Eye (tissue), 1 donor: ENCODE results near the gene FHIT.

Source experiments
- DNase-seq: peaks from one replicate; pipeline ENCODE4 v3.0.0-alpha.2; 2015

The FHIT gene

GRCh38 chr3:60440869-60441268, 810.4 kb downstream of the FHIT start:
- no peak for DNase-seq

- no peak for DNase-seq
These were observed 815.2 kb downstream of the FHIT start for GRCh38 chr3:60435941-60436650.

GRCh38 chr3:60434950-60435349, 816.3 kb downstream of the FHIT start:
- DNase-seq, result no peak

GRCh38 chr3:60434323-60434722, 816.9 kb downstream of the FHIT start:
- no peak for DNase-seq

GRCh38 chr3:60431599-60431958, 819.7 kb downstream of the FHIT start:
- no peak for DNase-seq

DNA sequence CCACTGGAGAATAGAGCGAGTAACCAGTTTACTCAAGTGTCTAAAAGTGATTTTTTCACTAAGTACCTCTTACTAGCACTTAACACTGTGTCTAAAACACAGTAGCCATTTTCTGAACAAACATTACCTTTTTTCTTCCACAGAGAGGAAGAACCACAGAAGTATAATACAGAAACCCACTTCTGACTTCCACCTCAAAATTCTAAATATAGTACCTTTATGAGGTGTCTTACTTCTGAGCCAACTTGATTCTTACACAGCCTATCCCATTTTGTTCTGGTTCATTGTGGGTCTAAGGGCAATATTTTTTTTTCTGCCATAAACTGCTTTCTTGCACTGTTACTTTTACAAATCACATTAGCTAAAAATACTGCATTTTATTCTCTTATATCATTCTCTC, 821.0 kb downstream of the FHIT start:
- DNase-seq, result no peak

DNA sequence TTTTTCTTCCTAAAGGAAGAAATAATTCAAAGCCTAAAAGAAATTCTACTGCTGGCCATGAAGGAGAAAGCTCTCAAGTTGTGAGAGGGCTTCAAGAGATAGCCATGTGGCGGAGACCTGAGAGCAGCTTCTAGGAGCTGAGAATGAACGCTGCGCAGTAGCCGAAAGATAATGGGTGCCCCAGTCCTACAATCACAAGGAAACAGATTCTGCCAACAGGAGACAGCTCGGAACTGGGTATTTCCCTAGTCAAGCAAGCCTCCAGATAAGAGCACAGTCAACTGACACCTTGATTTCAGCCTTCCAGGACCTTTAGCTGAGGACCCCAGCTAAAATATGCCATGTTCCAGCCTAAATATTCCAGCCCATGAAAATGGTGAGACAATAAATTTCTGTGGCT, 824.1 kb downstream of the FHIT start:
- DNase-seq, result no peak

- no peak for DNase-seq
These were observed 826.3 kb downstream of the FHIT start for GRCh38 chr3:60424942-60425341.

DNA sequence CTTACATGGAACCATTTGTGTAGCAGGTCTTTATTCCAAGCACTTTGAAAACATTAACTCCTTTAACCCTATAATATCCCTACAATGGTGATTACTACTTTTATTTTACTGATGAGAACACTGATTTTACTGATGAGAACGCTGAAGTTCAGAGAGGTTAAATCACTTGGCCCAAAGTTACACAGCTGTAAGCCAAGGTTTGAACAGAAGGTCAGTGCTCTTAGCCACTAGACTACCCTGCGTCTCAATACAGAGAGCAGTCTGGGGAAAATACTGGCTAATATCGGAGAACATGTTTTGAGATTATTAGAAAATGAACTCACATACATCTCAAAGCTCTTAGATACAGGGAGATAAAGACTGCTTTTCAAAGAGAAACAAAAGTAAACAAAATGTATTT, 827.2 kb downstream of the FHIT start:
- no peak for DNase-seq

- no peak for DNase-seq
These were observed 827.7 kb downstream of the FHIT start for GRCh38 chr3:60423556-60423955.

DNA sequence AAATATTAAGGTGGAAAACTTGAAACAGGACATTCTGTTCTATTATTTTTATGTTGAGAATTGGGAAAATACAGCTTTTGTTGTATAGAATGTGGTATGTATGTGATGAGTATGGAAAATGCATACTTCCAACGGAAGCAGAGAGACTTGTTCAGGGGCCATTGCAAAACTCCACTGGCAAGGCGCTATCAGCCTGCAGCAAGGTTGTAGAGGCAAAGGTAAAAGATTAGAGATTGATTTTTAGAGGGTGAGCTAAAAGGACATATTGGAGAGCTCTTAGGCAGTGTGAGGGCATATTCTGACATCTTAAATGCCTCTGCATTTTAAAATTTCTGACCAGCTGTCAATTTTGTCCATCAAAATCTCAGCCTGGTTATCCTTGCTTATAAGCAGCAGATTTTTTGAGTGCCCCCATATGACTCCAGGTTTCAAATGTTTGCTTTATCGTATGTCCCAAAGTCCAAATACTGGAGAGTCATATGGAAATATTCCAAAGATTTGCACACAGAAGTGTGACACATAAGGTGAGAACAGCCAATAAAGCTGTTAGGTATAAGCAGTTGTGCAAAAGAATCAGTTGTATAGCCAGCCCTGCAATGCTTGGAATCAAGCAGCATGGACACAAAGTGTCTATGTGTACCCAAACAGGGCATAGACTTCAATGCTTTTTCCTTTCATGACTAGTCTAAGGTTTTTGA, 829.4 kb downstream of the FHIT start:
- DNase-seq, result no peak

DNA sequence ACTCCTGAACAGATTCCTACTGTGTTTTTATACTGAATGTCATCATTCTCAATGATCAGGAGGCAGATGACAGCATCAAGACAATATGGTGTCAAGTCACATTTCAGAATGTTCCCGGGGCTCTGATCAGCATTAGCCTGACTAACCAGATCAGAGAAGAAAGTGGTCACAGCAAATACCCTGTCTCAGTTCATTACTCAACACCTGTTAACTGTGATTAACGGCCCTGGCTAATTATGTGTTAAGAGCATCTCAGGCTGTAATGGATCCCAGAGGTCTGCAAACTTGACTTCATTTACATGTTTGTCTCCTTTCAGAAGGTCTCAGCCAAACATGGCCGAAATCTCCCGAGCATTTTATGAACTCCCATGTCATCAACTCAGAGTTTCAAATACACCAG, 833.7 kb downstream of the FHIT start:
- peak; percentile 69 for DNase-seq

DNA sequence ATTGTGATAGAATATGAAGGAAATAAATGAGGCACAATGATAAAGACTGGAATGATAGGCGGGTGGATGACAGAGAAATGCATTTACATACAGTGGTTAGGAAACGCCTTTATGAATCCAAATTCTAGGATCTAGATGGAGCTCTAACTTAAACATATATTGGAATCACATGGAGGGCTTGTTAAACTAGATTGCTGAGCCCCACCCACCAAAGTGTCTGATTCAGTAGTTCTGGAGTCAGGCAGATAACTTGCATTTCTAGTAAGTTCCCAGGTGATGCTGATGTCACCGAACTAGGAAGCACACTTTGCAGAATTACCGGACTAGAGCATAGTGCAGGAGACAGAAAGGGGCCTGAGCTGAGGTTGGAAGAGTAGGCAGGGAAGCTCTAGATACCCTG, 837.2 kb downstream of the FHIT start:
- DNase-seq, result no peak

DNA sequence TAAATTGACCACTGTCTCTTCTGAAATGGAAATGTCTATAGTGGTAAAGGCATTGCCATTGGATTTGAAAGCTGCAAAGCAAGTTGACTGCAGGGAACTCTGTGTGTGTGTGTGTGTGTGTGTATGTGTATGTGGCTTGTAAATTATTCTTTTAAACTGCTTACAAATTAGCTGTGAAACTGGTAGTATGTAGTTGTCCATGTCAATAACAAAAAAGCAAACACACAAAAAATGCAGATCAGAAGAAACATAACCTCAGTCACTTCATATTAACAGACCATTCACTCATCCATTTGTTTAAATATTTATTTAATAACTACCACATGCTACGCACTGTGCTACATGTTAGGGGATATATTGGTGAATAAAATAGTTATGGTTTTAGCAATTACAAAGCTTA, 837.7 kb downstream of the FHIT start:
- no peak for DNase-seq

- DNase-seq, result no peak
These were observed 847.4 kb downstream of the FHIT start for GRCh38 chr3:60403866-60404265.

DNA sequence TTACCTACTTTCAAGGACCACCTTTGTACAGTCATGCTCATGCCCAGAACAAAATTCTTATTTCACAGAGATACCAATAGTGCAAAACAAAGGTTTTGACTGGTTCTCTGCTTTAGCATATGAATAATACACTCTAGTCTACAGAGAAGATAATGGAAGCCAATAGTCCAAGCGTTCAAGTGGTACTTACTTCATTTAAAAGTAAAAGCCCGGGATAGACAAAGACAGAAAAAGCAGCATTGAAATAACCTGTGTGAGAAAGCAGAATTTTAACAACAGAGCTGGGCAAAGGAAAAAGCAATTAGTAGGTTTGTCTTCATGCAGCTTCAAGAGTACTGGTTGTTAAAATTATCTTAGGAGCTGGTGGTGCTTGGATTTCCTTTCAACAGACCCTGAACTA, 848.3 kb downstream of the FHIT start:
- DNase-seq, result no peak

DNA sequence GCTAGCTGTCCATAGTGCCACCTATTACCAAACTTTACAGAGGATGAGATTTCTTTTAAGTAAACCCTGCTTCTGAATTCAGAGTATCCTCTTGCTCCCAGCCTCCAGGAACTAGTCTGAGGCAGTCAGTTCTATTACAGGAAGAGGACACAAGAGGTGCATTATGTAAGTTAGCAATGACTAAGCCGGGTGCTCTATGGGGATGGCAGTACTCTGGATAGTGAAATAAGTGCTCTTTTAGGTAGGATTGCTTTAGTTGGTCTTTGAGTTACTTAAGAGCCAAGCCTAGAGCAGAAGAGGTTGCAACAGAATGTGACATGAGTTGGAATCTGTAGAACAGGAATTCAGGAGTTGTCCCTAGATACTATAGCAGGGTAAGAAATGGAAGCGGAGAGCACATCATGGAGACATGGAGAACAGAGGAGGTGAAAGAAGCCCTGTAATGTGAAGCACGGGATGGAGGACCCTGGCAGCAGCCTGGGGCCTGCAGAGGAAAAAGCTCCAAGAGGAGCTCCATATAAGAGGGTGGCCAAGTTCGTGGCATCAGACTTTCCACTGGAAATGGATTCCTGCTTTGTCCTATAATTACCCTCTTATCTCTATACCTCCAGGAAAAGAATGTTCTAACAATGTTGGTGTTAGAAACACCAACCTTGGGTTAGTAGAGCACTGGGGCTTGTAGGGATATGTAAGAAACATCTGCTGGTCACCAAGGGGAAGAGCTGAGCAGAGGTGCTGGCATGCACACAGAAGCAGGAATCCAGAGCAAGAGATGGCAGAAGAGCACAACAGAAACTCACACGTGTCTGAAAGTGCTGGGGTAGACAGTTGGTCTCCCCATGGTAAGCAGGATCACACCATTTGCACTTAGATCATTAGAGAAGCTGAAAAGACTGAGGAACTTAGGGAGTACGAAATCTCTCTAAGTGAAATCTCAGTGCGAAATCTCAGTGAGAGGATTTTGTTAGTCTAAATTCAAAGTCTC, 851.1 kb downstream of the FHIT start:
- no peak for DNase-seq

- DNase-seq, result no peak
These were observed 852.0 kb downstream of the FHIT start for GRCh38 chr3:60399292-60399691.

GRCh38 chr3:60395173-60395762, 856.0 kb downstream of the FHIT start:
- DNase-seq, result no peak

DNA sequence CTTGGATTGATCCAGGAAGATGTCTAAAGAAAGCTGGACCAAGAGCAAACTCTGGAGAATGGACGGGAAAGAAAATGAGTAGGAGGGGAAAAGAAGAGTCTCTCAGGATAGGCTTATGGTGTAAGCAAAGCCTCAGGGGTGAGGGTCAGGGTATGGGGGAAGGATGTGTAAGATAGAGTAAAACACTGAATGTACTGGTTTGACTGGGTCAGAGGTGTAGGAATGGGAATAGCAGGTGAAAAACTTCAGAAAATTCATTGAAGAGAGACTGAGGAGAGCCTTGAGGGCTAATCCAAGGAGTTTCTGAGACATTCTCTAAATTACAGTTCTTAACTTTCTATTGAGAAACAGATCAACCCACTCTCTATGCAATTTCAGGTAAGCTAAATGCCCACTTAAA, 857.3 kb downstream of the FHIT start:
- no peak for DNase-seq

DNA sequence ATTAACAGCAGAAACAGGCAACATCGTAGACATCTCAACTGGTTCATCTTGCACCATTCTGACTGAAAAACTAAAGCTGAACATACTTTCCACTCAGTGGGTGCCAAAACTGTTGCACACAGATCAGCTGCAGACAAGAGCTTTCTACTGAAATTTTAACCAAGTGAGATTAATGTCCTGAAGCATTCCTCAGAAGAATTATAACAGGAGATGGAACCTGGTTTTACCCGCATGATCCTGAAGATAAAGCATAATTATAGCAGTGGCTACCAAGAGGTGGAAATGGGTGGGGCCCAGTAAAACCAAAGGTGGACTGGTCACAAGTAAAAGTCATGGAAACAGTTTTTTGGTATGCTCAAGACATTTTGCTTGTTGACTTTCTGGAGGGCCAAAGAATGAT, 858.8 kb downstream of the FHIT start:
- DNase-seq, result no peak

DNA sequence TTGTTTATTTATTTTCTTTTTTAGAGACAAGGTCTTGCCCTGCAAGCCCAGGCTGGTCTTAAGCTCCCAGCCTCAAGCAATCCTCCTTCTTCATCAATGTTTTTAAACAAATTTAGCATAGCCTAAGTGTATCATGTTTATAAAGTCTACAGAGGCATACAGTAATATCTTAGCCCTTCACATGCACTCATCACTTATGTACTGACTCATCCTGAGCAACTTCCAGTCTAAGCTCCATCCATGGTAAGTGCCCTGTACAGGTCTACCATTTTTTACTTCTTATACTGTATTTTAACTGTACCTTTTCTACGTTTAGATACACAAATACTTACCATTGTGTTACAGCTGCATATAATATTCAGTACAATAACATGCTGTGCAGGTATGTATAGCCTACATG, 860.0 kb downstream of the FHIT start:
- DNase-seq, result no peak

DNA sequence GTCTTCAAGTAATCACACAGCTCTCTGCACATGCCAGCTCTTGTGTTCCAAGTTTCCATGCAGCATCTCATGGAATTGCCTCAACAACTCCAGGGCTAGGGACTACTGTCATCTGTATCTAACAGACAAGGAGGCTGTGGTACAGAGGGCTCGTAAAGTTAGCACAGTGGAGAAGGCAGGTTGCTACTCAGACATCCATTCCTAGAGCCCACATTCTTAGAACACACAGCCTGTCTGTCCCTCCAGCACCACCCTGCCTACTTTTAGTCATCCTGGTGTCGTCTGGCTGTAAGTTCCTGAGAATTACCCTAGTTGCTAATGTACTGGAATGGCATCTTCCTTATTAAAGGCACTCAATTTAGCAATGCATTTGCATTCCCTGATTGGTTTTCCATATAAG, 862.5 kb downstream of the FHIT start:
- DNase-seq, result no peak
